Psoas muscle (tissue), 8 donors: ENCODE results near the gene PRR12. TPM values are rescaled to one million over a fixed set of nuclear protein-coding genes. Genes with fewer than 3 reads are reported as not detected.

Experiments used
- ATAC-seq, 4 donors: fragments of 200-7000 bp; cut with Tn5 transposase; one replicate each; pipeline ENCODE4 v1.9.1; 2020; ENCODE audit warnings: moderate library complexity in 3 of 4, mild to moderate bottlenecking in 2 of 4
- DNase-seq, 2 donors: peaks; one replicate each; pipeline ENCODE4 v3.0.0-alpha.2; 2020
- H3K27ac ChIP-seq: fragments of 200-600 bp; one replicate; pipeline ENCODE4 v1.8.0; 2022
- H3K27me3 ChIP-seq, 3 donors: fragments of 200-600 bp in 1 of 3; one replicate each; pipeline versions ENCODE4 v1.6.1 to v1.8.0; 2013 to 2022; ENCODE audit warnings: low read length in 2 of 3, mild to moderate bottlenecking in 2 of 3, moderate library complexity in 1 of 3; ENCODE audit not compliant: insufficient read depth in 3 of 3
- H3K36me3 ChIP-seq, 2 donors: fragments of 200-600 bp in 1 of 2; one replicate each; pipeline versions ENCODE4 v1.6.1 to v1.8.0; 2013 to 2022; ENCODE audit warnings: low read depth in 1 of 2, mild to moderate bottlenecking in 1 of 2, moderate library complexity in 1 of 2; ENCODE audit not compliant: insufficient read depth in 1 of 2
- H3K4me1 ChIP-seq: fragments of 200-600 bp; one replicate; pipeline ENCODE4 v1.8.0; 2022
- H3K4me3 ChIP-seq: fragments of 200-600 bp; one replicate; pipeline ENCODE4 v1.8.0; 2022; ENCODE audit warnings: mild to moderate bottlenecking
- H3K9me3 ChIP-seq: fragments of 200-600 bp; one replicate; pipeline ENCODE4 v1.8.0; 2022
- WGBS, 3 donors: extraction: QIAGEN DNeasy Blood & Tissue Kit; methylation state at CpG; one replicate each; pipeline versions ENCODE4 v1.1.6 to v1.1.7; 2013; 5-methylcytosine and 5-hydroxymethylcytosine counted together
- intact Hi-C, 2 donors: fragments of 100-400 bp; cut with DNase I; formaldehyde crosslinking; loops; one replicate each; pipeline versions ENCODE4 v1.11.0 to v1.14.2; 2022
- long read RNA-seq, 2 donors: library from polyadenylated mRNA; unstranded; transcript quantifications; one replicate each; pipeline ENCODE4 v2.0.0, GENCODE V29; 2021
- polyA plus RNA-seq, 3 donors: library from polyadenylated mRNA; stranded (reverse); fragments of 200-250 nt; gene quantifications; one replicate each; pipeline ENCODE4 v1.2.3, GENCODE V29; 2013
- total RNA-seq, 4 donors: library from RNA; stranded (reverse); fragmentation: NEBNext Ultra II Directional in 2 of 4; extraction: Animal tissue kit (Norgen Biotek cat#: 25700) in 2 of 4; gene quantifications; one replicate each; pipeline versions ENCODE4 v1.2.1 to v1.2.4, GENCODE V29; 2021 to 2023
- TF ChIP-seq, protein P1 (sequence below): fragments of 200-600 bp; IDR thresholded peaks from one replicate; pipeline ENCODE4 v1.8.0; 2022; ENCODE audit warnings: antibody characterized with exemption
- donor health status: healthy with polysubstance abuse.
- donor health status: DM: no; HTN: no; CAD: no; lungs with moderate emphysema.
- donor health status: Bipolar disorder and iron deficiency.
- donor health status: healthy.
- donor health status: DM: yes; HTN: yes; CAD: no.
- donor health status: DM: no; HTN: no; CAD: no.
- donor health status: DM: no; HTN: no; CAD: no.
- donor health status: DM: yes; HTN: yes; CAD: no.

PRR12 gene, protein sequence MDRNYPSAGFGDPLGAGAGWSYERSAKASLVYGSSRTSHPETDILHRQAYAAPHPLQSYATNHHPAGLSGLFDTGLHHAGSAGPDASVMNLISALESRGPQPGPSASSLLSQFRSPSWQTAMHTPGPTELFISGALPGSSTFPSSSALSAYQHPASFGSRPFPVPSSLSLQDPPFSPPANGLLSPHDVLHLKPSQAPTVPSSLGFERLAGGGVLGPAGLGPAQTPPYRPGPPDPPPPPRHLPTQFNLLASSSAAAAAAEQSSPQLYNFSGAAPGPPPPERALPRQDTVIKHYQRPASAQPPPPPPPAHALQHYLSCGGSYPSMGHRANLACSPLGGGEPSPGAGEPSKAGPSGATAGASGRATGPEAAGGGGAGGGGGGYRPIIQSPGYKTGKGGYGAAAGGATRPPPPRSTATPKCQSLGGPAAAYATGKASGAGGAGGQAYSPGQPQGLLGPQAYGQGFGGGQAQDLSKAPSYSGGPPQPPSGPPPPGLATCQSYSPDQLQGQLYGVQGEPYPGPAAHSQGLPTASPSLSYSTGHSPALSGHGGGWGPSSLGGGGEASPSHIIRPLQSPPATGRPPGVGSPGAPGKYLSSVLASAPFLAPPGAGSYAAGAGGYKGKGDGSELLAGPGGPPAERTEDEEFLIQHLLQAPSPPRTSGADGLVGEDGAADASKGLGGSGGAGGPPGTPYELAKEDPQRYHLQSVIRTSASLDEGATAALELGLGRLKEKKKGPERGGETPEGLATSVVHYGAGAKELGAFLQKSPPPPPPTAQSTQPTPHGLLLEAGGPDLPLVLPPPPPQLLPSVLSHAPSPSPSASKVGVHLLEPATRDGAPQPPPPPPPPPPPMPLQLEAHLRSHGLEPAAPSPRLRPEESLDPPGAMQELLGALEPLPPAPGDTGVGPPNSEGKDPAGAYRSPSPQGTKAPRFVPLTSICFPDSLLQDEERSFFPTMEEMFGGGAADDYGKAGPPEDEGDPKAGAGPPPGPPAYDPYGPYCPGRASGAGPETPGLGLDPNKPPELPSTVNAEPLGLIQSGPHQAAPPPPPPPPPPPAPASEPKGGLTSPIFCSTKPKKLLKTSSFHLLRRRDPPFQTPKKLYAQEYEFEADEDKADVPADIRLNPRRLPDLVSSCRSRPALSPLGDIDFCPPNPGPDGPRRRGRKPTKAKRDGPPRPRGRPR (N-terminal part only)
- total RNA-seq (10 to 100 TPM in 1 of 4 donors, 1 to 10 TPM in 3; 7.1 to 15.1 (median 7.6) TPM), polyA plus RNA-seq (1 to 10 TPM; 2.3 to 5.0 (median 3.1) TPM)
- long read RNA-seq, donor 1, partial matches to known transcripts: 1 of 1 reads
- long read RNA-seq, donor 1, other reads (novel, unspliced or antisense): 0 of 1 reads
- long read RNA-seq, donor 2: 0 reads

- Histone ChIP-seq H3K9me3 (no peaks in the 10 kb centered on the region), H3K27me3 (no peaks in the 10 kb centered on the region), H3K36me3 (peaks cover 0 to 22% of the 10 kb centered on the region in 2 donors), H3K27ac (peak within 1 kb of the TSS; percentile 93), H3K4me1 (peaks cover 16% of the 10 kb centered on the region), H3K4me3 (peak within 1 kb of the TSS; percentile 78)
- ATAC-seq (peak; percentile 23 to 68 (median 50)), DNase-seq (peak; percentile 60 to 81)
- WGBS, 3 donors: 0 to 1% (median 1%) methylated on average over 10 to 54 of the region's 66 CpGs
- TF ChIP-seq, protein P1, sequence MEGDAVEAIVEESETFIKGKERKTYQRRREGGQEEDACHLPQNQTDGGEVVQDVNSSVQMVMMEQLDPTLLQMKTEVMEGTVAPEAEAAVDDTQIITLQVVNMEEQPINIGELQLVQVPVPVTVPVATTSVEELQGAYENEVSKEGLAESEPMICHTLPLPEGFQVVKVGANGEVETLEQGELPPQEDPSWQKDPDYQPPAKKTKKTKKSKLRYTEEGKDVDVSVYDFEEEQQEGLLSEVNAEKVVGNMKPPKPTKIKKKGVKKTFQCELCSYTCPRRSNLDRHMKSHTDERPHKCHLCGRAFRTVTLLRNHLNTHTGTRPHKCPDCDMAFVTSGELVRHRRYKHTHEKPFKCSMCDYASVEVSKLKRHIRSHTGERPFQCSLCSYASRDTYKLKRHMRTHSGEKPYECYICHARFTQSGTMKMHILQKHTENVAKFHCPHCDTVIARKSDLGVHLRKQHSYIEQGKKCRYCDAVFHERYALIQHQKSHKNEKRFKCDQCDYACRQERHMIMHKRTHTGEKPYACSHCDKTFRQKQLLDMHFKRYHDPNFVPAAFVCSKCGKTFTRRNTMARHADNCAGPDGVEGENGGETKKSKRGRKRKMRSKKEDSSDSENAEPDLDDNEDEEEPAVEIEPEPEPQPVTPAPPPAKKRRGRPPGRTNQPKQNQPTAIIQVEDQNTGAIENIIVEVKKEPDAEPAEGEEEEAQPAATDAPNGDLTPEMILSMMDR: no peak
- intact Hi-C loops: loop anchor here (5.0 kb wide), 1 partner anchor 46 kb away; no protein-coding TSS in a partner anchor
These were observed at the start of gene PRR12 for GRCh38 chr19:49590971-49591730. Gene PRR12 (plus strand): TSS chr19:49591182. CDS start chr19:49591655, 473 bp downstream.

- H3K27ac ChIP-seq: no peak overlapping the region
- intact Hi-C loops: no loop called here
- ATAC-seq (no peak), DNase-seq (no peak)
- peaks cover 5% of the 10 kb centered on the region for H3K4me1 ChIP-seq
- H3K4me3 ChIP-seq: no peak overlapping the region
- 69 to 87% (median 74%) methylated on average over 6 of the region's 6 CpGs for WGBS, 3 donors
- no peaks in the 10 kb centered on the region for H3K9me3 ChIP-seq
- peaks cover 0 to 15% of the 10 kb centered on the region in 2 donors for H3K36me3 ChIP-seq
- H3K27me3 ChIP-seq: no peaks in the 10 kb centered on the region
- TF ChIP-seq, protein P1: no peak
These were observed 49.1 kb upstream of the PRR12 start for GRCh38 chr19:49541914-49542313.

DNA sequence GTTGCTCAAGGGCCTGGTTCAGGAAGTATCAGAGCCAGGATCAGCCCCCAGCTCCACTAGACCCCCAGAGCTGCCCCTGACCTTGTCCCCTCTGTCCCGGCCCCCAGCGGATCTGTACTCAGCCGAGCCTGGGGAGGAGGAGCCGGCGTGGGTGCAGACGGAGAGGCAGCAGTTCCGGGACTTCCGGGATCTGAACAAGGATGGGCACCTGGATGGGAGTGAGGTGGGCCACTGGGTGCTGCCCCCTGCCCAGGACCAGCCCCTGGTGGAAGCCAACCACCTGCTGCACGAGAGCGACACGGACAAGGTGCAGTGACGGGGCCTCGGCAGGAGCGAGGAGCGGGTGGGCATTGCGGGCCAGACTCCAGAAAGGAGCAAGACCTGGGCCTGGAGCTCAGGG, 48.5 kb upstream of the PRR12 start:
- WGBS, 3 donors: 86 to 94% (median 90%) methylated on average over 16 of the region's 16 CpGs
- TF ChIP-seq, protein P1: no peak
- peaks cover 0 to 10% of the 10 kb centered on the region in 2 donors for H3K36me3 ChIP-seq
- H3K4me3 ChIP-seq: no peak overlapping the region
- no peak for ATAC-seq
- H3K4me1 ChIP-seq: peaks cover 5% of the 10 kb centered on the region
- H3K9me3 ChIP-seq: no peaks in the 10 kb centered on the region
- intact Hi-C loops: no loop called here
- no peaks in the 10 kb centered on the region for H3K27me3 ChIP-seq
- DNase-seq: no peak
- no peak overlapping the region for H3K27ac ChIP-seq

DNA sequence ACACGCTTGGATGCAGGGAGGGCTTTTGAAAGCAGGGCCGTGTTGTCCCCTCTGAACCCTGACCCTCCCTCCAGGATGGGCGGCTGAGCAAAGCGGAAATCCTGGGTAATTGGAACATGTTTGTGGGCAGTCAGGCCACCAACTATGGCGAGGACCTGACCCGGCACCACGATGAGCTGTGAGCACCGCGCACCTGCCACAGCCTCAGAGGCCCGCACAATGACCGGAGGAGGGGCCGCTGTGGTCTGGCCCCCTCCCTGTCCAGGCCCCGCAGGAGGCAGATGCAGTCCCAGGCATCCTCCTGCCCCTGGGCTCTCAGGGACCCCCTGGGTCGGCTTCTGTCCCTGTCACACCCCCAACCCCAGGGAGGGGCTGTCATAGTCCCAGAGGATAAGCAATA, 48.0 kb upstream of the PRR12 start:
- DNase-seq: no peak
- H3K9me3 ChIP-seq: no peaks in the 10 kb centered on the region
- no peak overlapping the region for H3K27ac ChIP-seq
- no peaks in the 10 kb centered on the region for H3K27me3 ChIP-seq
- H3K4me1 ChIP-seq: peaks cover 5% of the 10 kb centered on the region
- H3K4me3 ChIP-seq: no peak overlapping the region
- ATAC-seq: peak in 1 of 4 donors; percentile 18
- intact Hi-C loops: no loop called here
- TF ChIP-seq, protein P1: no peak
- 88 to 90% (median 88%) methylated on average over 12 to 14 of the region's 14 CpGs for WGBS, 3 donors
- H3K36me3 ChIP-seq: peaks cover 0 to 5% of the 10 kb centered on the region in 2 donors
